OCI-LY1 (cell line): ENCODE measurements around the gene ZNF575.

ENCODE experiments used
- H2AFZ ChIP-seq: fragments of 200-600 bp; sonication (generic), shearing (Covaris generic); 2 replicates; pipeline ENCODE4 v1.6.0; 2014; ENCODE audit warnings: antibody characterized with exemption, mild to moderate bottlenecking, low read length
- H3F3A ChIP-seq: fragments of 200-600 bp; sonication (generic), shearing (Covaris generic); 2 replicates; pipeline ENCODE4 v1.6.0; 2014; ENCODE audit warnings: mild to moderate bottlenecking, antibody characterized with exemption, low read length, moderate library complexity; ENCODE audit not compliant: insufficient read depth
- H3K27ac ChIP-seq: fragments of 200-600 bp; sonication (generic); 2 replicates; pipeline ENCODE4 v1.5.1; 2014; ENCODE audit warnings: low read length, mixed run types, mild to moderate bottlenecking, low read depth; ENCODE audit not compliant: poor library complexity, severe bottlenecking
- H3K27me3 ChIP-seq: fragments of 200-600 bp; sonication (generic); 2 replicates; pipeline ENCODE4 v1.6.0; 2014; ENCODE audit warnings: antibody characterized with exemption, mild to moderate bottlenecking, low read length, moderate library complexity; ENCODE audit not compliant: insufficient read depth
- H3K36me3 ChIP-seq: fragments of 200-600 bp; sonication (generic); 2 replicates; pipeline ENCODE4 v1.6.1; 2014; ENCODE audit warnings: mild to moderate bottlenecking, antibody characterized with exemption, low read length, moderate library complexity, mixed read lengths; ENCODE audit not compliant: insufficient read depth
- H3K4me1 ChIP-seq: fragments of 200-600 bp; sonication (generic); 2 replicates; pipeline ENCODE4 v1.5.1; 2014; ENCODE audit warnings: mild to moderate bottlenecking, low read length, moderate library complexity; ENCODE audit not compliant: insufficient read depth, severe bottlenecking
- H3K4me2 ChIP-seq: fragments of 200-600 bp; sonication (generic), shearing (Covaris generic); 2 replicates; pipeline ENCODE4 v1.6.1; 2014; ENCODE audit warnings: low read length
- H3K4me3 ChIP-seq: fragments of 200-600 bp; sonication (generic); 2 replicates; pipeline ENCODE4 v1.5.1; 2014; ENCODE audit warnings: low read length, low read depth, mild to moderate bottlenecking, mixed read lengths; ENCODE audit not compliant: poor library complexity, severe bottlenecking
- H3K79me2 ChIP-seq: fragments of 200-600 bp; shearing (Covaris generic); 2 replicates; pipeline ENCODE4 v1.6.1; 2016; ENCODE audit warnings: mixed run types, low read length, mixed read lengths; ENCODE audit not compliant: insufficient read depth
- H3K9ac ChIP-seq: fragments of 200-600 bp; sonication (generic), shearing (Covaris generic); 2 replicates; pipeline ENCODE4 v1.6.1; 2014; ENCODE audit warnings: mild to moderate bottlenecking, low read length, mixed read lengths
- H3K9me2 ChIP-seq: fragments of 200-600 bp; sonication (generic), shearing (Covaris generic); 2 replicates; pipeline ENCODE4 v1.6.1; 2014; ENCODE audit warnings: low read depth, mild to moderate bottlenecking, low read length, mixed read lengths
- H3K9me3 ChIP-seq: fragments of 200-600 bp; shearing (Covaris generic); 2 replicates; pipeline ENCODE4 v1.6.1; 2014; ENCODE audit warnings: low read length, mixed read lengths
- H4K20me1 ChIP-seq: fragments of 200-600 bp; sonication (generic), shearing (Covaris generic); 2 replicates; pipeline ENCODE4 v1.6.0; 2016; ENCODE audit warnings: mild to moderate bottlenecking, low read length; ENCODE audit not compliant: insufficient read depth
- EZH2 ChIP-seq: fragments of 200-600 bp; sonication (generic), shearing (Covaris generic); IDR thresholded peaks from 2 replicates; pipeline ENCODE4 v1.8.0; 2017; ENCODE audit warnings: borderline replicate concordance, mixed run types, mild to moderate bottlenecking, antibody characterized with exemption, low read length, moderate library complexity, mixed read lengths
- TF ChIP-seq, protein P1 (sequence below): fragments of 200-600 bp; sonication (generic), shearing (Covaris generic); IDR thresholded peaks from 2 replicates; pipeline ENCODE4 v1.5.1; 2017; ENCODE audit warnings: mild to moderate bottlenecking, antibody characterized with exemption, low read length, moderate library complexity, mixed read lengths

The ZNF575 gene

DNA sequence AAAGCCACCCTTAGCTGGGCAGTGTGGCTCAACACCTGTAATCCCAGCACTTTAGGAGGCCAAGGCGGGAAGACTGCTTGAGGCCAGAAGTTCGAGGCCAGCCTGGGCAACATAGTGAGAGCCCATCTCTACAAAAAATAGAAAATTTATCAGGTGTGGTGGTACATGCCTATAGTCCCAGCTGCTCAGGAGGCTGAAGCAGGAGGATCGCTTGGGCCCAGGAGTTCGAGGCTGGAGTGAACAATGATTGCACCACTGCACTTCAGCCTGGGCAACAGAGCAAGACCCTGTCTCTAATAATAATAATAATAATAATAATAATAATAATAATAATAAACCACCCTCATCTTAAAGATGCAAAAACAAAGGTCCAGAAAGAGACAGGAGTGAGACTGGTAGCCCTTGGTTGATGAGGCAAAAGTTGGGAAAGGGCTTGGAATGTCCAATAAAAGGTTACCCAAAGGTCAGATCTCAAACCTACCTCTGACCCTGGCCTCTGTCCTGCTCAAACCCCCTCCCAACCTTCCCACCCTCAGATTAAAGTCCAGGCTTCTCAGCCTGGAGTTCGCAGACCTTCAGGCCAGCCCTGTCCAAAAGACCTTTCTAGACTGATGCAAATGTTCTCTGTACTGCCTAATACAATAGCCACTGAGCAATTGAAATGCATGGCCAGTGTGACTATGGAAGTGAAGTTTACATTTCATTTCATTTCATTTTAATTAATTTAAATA is 9.1 kb downstream of the ZNF575 start:
- Histone ChIP-seq H4K20me1 (no peaks in the 10 kb centered on the region), H3K27me3 (no peaks in the 10 kb centered on the region), H3K4me1 (no peaks in the 10 kb centered on the region), H3K9ac (no peak overlapping the region), H3K27ac (no peak overlapping the region), H3K4me3 (no peak overlapping the region), H3K4me2 (no peak overlapping the region), H3K36me3 (peaks cover 56% of the 10 kb centered on the region), H2AFZ (no peak overlapping the region), H3K79me2 (no peaks in the 10 kb centered on the region), H3K9me2 (no peaks in the 10 kb centered on the region), H3K9me3 (no peaks in the 10 kb centered on the region), H3F3A (no peaks in the 10 kb centered on the region)
- TF ChIP-seq, protein P1, sequence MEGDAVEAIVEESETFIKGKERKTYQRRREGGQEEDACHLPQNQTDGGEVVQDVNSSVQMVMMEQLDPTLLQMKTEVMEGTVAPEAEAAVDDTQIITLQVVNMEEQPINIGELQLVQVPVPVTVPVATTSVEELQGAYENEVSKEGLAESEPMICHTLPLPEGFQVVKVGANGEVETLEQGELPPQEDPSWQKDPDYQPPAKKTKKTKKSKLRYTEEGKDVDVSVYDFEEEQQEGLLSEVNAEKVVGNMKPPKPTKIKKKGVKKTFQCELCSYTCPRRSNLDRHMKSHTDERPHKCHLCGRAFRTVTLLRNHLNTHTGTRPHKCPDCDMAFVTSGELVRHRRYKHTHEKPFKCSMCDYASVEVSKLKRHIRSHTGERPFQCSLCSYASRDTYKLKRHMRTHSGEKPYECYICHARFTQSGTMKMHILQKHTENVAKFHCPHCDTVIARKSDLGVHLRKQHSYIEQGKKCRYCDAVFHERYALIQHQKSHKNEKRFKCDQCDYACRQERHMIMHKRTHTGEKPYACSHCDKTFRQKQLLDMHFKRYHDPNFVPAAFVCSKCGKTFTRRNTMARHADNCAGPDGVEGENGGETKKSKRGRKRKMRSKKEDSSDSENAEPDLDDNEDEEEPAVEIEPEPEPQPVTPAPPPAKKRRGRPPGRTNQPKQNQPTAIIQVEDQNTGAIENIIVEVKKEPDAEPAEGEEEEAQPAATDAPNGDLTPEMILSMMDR = no peak
- TF ChIP-seq EZH2 = no peak

DNA sequence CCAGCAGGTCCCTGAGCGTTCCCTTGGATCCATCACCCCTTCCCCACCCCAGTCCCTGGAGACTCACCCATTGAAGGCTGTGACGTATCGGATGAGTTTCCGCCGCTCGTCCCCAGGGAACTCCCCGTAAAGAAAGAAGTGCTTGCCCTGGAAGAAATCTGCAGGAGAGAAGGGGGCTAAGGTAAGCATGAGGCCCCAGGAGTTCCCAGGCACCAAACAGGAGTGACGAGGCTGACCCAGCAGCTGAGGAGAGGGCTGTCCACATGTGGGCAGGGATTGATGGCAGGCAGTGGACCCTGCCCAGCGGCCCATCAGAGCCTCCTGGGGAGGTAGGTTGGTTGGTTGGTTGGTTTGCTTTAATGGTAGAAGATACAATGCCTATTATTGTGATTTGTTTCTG is 11.1 kb downstream of the ZNF575 start:
- TF ChIP-seq, protein P1 = no peak
- no peak for TF ChIP-seq EZH2
- Histone ChIP-seq H4K20me1 (no peaks in the 10 kb centered on the region), H2AFZ (no peak overlapping the region), H3K9me2 (no peaks in the 10 kb centered on the region), H3K27me3 (no peaks in the 10 kb centered on the region), H3K4me2 (no peak overlapping the region), H3K4me1 (no peaks in the 10 kb centered on the region), H3F3A (no peaks in the 10 kb centered on the region), H3K9ac (no peak overlapping the region), H3K79me2 (no peaks in the 10 kb centered on the region), H3K9me3 (no peaks in the 10 kb centered on the region), H3K27ac (no peak overlapping the region), H3K36me3 (peaks cover 46% of the 10 kb centered on the region), H3K4me3 (no peak overlapping the region)

DNA sequence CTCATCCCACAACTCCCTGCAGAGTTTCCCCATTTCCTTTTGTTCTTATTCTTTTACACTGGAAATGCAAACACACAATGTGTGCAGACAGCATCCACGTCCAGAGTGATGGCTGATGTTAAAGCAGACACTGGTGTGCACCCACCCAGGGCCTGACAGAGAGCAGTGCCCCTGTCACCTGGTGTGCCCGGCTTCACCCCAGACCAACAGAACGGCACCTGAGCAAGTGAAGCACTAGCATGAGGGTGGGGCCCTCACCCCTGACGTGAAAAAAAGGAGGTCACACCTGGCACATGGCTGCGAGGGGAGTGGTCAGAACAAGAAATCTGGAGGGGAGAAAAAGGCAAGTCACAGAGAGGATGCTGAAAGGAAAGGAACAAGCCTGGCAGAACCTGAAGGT is 12.3 kb downstream of the ZNF575 start:
- no peak for TF ChIP-seq EZH2
- TF ChIP-seq, protein P1 = no peak
- Histone ChIP-seq H2AFZ (no peak overlapping the region), H3K9ac (no peak overlapping the region), H3K4me3 (no peak overlapping the region), H3K9me2 (no peaks in the 10 kb centered on the region), H4K20me1 (no peaks in the 10 kb centered on the region), H3K79me2 (no peaks in the 10 kb centered on the region), H3K36me3 (peaks cover 40% of the 10 kb centered on the region), H3K9me3 (no peaks in the 10 kb centered on the region), H3K4me2 (no peak overlapping the region), H3K4me1 (no peaks in the 10 kb centered on the region), H3F3A (no peaks in the 10 kb centered on the region), H3K27me3 (no peaks in the 10 kb centered on the region), H3K27ac (no peak overlapping the region)
